Body of pancreas (tissue), 4 donors: Measurements from ENCODE around the gene SCN5A. TPM values are rescaled to one million over a fixed set of nuclear protein-coding genes. Genes with fewer than 3 reads are reported as not detected.

Source experiments
- ATAC-seq: fragments of 150-250 bp; one replicate; pipeline ENCODE4 v1.9.1; 2016
- DNase-seq, 4 donors: peaks; one replicate each; pipeline ENCODE4 v3.0.0-alpha.2; 2019
- H3K27ac ChIP-seq, 4 donors: fragments of 200-600 bp; sonication (generic); 1 replicate in 3 of 4; 2 replicates in 1 of 4; pipeline versions ENCODE4 v1.5.1 to v1.6.1; 2016 to 2019; ENCODE audit warnings: mild to moderate bottlenecking in 1 of 4, mixed read lengths in 1 of 4, moderate library complexity in 1 of 4
- H3K27me3 ChIP-seq, 2 donors: fragments of 200-600 bp; sonication (generic); one replicate each; pipeline ENCODE4 v1.6.0; 2016; ENCODE audit warnings: mild to moderate bottlenecking in 1 of 2
- H3K36me3 ChIP-seq, 2 donors: fragments of 200-600 bp; sonication (generic); replicated peaks in 1 of 2; 2 replicates each; pipeline ENCODE4 v1.5.1; 2016; ENCODE audit warnings: low read depth in 2 of 2; ENCODE audit not compliant: insufficient read depth in 1 of 2
- H3K4me1 ChIP-seq: fragments of 200-600 bp; sonication (generic); one replicate; pipeline ENCODE4 v1.6.0; 2016
- H3K4me3 ChIP-seq, 2 donors: fragments of 200-600 bp; sonication (generic); 1 replicate in 1 of 2; 2 replicates in 1 of 2; pipeline ENCODE4 v1.5.1; 2016 to 2019
- H3K9me3 ChIP-seq, 3 donors: fragments of 200-600 bp; sonication (generic); 1 replicate in 2 of 3; 2 replicates in 1 of 3; pipeline ENCODE4 v1.5.1; 2016
- CTCF ChIP-seq, 7 experiments: fragments of 450-650 bp in 4 of 7; fragments of 200-600 bp in 3 of 7; sonication (generic) in 3 of 7; IDR thresholded peaks; one replicate each; pipeline ENCODE4 v1.5.1; 2016 to 2019; ENCODE audit warnings: antibody characterized with exemption in 7 of 7
- POLR2A ChIP-seq, 3 donors: fragments of 450-650 bp; IDR thresholded peaks; one replicate each; pipeline ENCODE4 v1.6.1; 2016; ENCODE audit warnings: antibody characterized with exemption in 3 of 3, mild to moderate bottlenecking in 2 of 3
- WGBS, 2 donors: methylation state at CpG; one replicate each; pipeline ENCODE4 v1.1.5; 2017; 5-methylcytosine and 5-hydroxymethylcytosine counted together
- intact Hi-C: fragments of 100-400 bp; cut with DNase I; formaldehyde crosslinking; loops from one replicate; pipeline ENCODE4 v1.15.1; 2023
- total RNA-seq, 2 donors: library from RNA; depleted of rRNA; stranded (reverse); fragments of >200 nt; gene quantifications; one replicate each; pipeline ENCODE4 v1.1.0, GENCODE V29; 2016

SCN5A gene
- total RNA-seq, 2 donors from 2014 or later: 0.26 TPM; not detected in 1

- no peaks in the 10 kb centered on the region for H3K36me3 ChIP-seq
- H3K4me3 ChIP-seq: no peak overlapping the region
- ATAC-seq (no peak), DNase-seq (no peak)
- no peaks in the 10 kb centered on the region for H3K9me3 ChIP-seq
- intact Hi-C loops: no loop called here
- H3K27me3 ChIP-seq: no peaks in the 10 kb centered on the region
- H3K4me1 ChIP-seq: no peaks in the 10 kb centered on the region
- H3K27ac ChIP-seq: no peak overlapping the region
- TF ChIP-seq CTCF (IDR thresholded peaks at IDR 0.05): no peak
- no peak for TF ChIP-seq POLR2A (IDR thresholded peaks at IDR 0.05)
- 72 to 95% methylated on average over 2 to 3 of the region's 3 CpGs for WGBS, 2 donors
Measured at GRCh38 chr3:38532529-38532928, 117.0 kb downstream of the SCN5A start.

- DNase-seq: no peak
- H3K27ac ChIP-seq: no peak overlapping the region
- no peaks in the 10 kb centered on the region for H3K4me1 ChIP-seq
- peaks cover 0 to 6% of the 10 kb centered on the region in 2 donors for H3K36me3 ChIP-seq
- no peaks in the 10 kb centered on the region for H3K9me3 ChIP-seq
- no peak overlapping the region for H3K4me3 ChIP-seq
- no peaks in the 10 kb centered on the region for H3K27me3 ChIP-seq
- TF ChIP-seq POLR2A (IDR thresholded peaks at IDR 0.05) (no peak), CTCF (IDR thresholded peaks at IDR 0.05) (no peak)
- ATAC-seq: no peak
- intact Hi-C loops: loop anchor here (10.0 kb wide), 1 partner anchor 126 kb away; no protein-coding TSS in a partner anchor
- 100% methylated on average over 1 of the region's 1 CpG for WGBS, 2 donors
Measured at GRCh38 chr3:38528457-38528856, 121.0 kb downstream of the SCN5A start.

GRCh38 chr3:38526792-38527191, 122.7 kb downstream of the SCN5A start:
- 93 to 100% methylated on average over 4 to 14 of the region's 14 CpGs for WGBS, 2 donors
- peaks cover 0 to 6% of the 10 kb centered on the region in 2 donors for H3K36me3 ChIP-seq
- H3K9me3 ChIP-seq: no peaks in the 10 kb centered on the region
- H3K27ac ChIP-seq: no peak overlapping the region
- intact Hi-C loops: loop anchor here (10.0 kb wide), 1 partner anchor 128 kb away; no protein-coding TSS in a partner anchor
- no peak overlapping the region for H3K4me3 ChIP-seq
- H3K27me3 ChIP-seq: no peaks in the 10 kb centered on the region
- DNase-seq (no peak), ATAC-seq (no peak)
- H3K4me1 ChIP-seq: no peaks in the 10 kb centered on the region
- no peak for TF ChIP-seq CTCF (IDR thresholded peaks at IDR 0.05)
- TF ChIP-seq POLR2A (IDR thresholded peaks at IDR 0.05): no peak

- Histone ChIP-seq H3K9me3 (no peaks in the 10 kb centered on the region), H3K4me3 (no peak overlapping the region), H3K27ac (no peak overlapping the region), H3K4me1 (no peaks in the 10 kb centered on the region), H3K36me3 (peaks cover 0 to 6% of the 10 kb centered on the region in 2 donors), H3K27me3 (no peaks in the 10 kb centered on the region)
- DNase-seq (no peak), ATAC-seq (no peak)
- intact Hi-C loops: loop anchor here (10.0 kb wide), 1 partner anchor 131 kb away; no protein-coding TSS in a partner anchor
- no peak for TF ChIP-seq POLR2A (IDR thresholded peaks at IDR 0.05)
- WGBS, 2 donors: 93 to 96% methylated on average over 5 of the region's 5 CpGs
Measured at GRCh38 chr3:38524141-38524739, 125.2 kb downstream of the SCN5A start.

GRCh38 chr3:38522002-38522401, 127.5 kb downstream of the SCN5A start:
- Histone ChIP-seq H3K36me3 (peaks cover 0 to 6% of the 10 kb centered on the region in 2 donors), H3K4me3 (no peak overlapping the region), H3K27me3 (no peaks in the 10 kb centered on the region), H3K4me1 (no peaks in the 10 kb centered on the region), H3K27ac (no peak overlapping the region), H3K9me3 (no peaks in the 10 kb centered on the region)
- 87 to 89% methylated on average over 6 of the region's 6 CpGs for WGBS, 2 donors
- DNase-seq: no peak
- intact Hi-C loops: loop anchor here (10.0 kb wide), 1 partner anchor 133 kb away; no protein-coding TSS in a partner anchor
- TF ChIP-seq POLR2A (IDR thresholded peaks at IDR 0.05): no peak
- TF ChIP-seq CTCF (IDR thresholded peaks at IDR 0.05): no peak
- ATAC-seq: no peak
